Stimulated activated CD8-positive, alpha-beta memory T cell treated with anti-CD3 and anti-CD28 coated beads, Interleukin-4, amount 100 ng/mL, for 24 hours (primary cell): Measurements from ENCODE around the gene SLC25A43.

Experiments used
- DNase-seq: peaks from one replicate; pipeline ENCODE4 v3.0.0-alpha.2; 2020; ENCODE audit warnings: low read depth

SLC25A43 gene

GRCh38 chrX:119497185-119497584 is 98.0 kb downstream of the SLC25A43 start:
- DNase-seq = no peak

DNA sequence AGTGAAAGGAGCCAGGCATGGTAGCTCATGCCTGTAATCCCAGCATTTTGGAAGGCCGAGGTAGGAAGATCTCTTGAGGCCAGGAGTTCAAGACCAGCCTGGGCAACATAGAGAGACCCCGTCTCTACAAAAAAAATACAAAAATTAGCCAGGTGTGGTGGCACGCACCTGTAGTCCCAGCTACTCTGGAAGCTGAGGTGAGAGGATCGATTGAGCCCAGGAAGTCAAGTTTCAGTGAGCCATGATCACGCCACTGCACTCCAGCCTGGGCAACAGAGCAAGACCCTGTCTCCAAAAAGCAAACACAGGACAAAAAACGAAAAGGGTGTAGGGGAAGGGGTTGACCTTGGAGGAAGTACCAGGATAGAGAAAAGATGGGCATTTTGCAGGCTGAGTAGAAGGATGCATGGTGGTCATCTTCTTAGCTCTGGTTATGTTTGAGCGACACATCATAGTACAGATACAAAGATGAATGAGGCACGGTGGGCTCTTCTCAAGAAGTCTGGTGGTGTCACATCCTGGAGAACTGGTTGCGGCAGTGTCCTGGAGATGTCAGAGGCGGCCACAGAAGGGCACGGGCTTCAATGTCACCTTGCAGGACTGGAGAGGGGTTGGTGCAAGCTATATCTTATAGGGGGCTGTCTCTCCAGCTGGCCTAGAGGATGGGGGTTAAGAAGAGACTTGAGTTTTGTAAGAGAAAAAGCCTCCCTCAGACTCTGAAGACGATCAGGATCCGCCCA is 101.1 kb downstream of the SLC25A43 start:
- no peak for DNase-seq

GRCh38 chrX:119501511-119502148 is 102.5 kb downstream of the SLC25A43 start:
- DNase-seq = no peak

DNA sequence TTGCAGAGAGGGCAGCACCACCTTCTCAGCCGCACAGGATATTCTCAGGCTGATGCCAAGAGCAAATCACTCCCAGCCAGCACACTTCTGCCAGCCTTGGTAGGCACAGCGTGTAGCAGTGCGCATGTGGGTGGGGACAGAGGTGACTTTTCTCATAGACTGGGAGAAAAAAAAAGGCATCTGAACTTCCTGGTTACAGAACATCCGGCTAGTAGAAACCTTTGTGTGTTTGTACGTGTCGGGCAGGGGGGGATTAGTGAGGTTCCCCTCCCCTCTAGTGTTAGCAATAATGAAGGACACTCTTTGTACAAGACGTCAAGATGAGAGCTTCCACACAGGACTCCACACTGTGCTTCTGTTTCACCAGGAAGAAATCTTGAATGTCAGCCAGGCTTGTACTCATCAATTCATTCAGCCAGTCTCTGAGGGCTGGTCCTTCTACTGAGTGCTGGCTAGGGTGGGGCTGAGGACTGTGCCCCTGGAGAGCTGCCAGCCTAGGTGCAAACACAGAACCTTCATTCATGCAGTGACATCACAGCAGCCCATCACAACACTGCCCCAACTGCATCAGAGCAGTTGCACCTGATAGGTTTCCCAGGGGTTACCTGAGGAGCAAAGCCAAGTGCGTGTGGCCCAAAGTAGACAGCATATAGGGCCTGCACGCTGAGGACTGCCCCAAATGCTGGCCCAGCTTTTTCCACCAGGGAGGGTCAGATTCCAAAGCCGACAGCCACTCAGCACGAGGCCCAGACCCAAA is 103.8 kb downstream of the SLC25A43 start:
- DNase-seq = no peak

DNA sequence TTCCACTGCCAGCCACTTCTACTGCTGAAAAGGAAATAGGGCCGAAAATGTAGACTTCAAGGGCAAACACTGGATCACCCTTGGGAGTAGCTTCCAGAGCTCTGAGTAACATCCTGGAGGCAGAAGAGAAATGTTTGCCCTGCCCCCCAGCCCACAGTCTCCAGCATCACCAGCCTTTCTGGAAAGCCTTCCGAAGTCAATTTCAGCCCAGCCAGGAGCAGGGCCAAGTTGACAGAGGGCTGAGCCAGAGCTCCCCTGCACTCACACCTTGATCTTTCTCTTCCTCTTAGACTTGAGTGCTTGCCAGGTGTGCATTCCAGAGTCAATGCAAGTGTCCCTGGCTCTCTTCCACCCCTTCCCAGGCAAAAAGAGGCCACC is 104.3 kb downstream of the SLC25A43 start:
- DNase-seq = no peak
